H1 (cell line): ENCODE measurements around the gene UBE2F. TPM values are rescaled to one million over a fixed set of nuclear protein-coding genes. Genes with fewer than 3 reads are reported as not detected.

Source experiments
- CTCF ChIA-PET: fragments of 300-600 bp; sonication (Branson Sonifier 250); formaldehyde crosslinking; loops from one replicate; lab custom pipeline; 2021; ENCODE audit not compliant: partially characterized antibody; lab: Charles Lee
- POLR2A ChIA-PET: fragments of 300-600 bp; sonication (Branson Sonifier 250); formaldehyde crosslinking; loops from one replicate; lab custom pipeline; 2021; ENCODE audit warnings: inconsistent platforms; ENCODE audit not compliant: partially characterized antibody; lab: Charles Lee
- DNase-seq, 2 experiments: peaks; one replicate each; pipeline versions ENCODE4 v3.0.0 to v3.0.0-alpha.2; 2010 to 2022; ENCODE audit warnings: low spot score in 2 of 2, low read depth in 1 of 2, mixed read lengths in 1 of 2
- FAIRE-seq: peaks from 2 replicates; lab custom pipeline; 2011; peaks lifted over from hg19 to GRCh38; lab: Jason Lieb, UNC
- H2AFZ ChIP-seq: 2 replicates; pipeline ENCODE4 v1.8.1; 2012; ENCODE audit warnings: low read length, inconsistent platforms
- H2AK5ac ChIP-seq: 2 replicates; pipeline ENCODE4 v1.6.1; 2013; ENCODE audit warnings: low read depth, low read length
- H2BK120ac ChIP-seq: replicated peaks from 2 replicates; pipeline ENCODE3; 2013; ENCODE audit warnings: low read depth, low read length, inconsistent platforms
- H2BK12ac ChIP-seq: 2 replicates; pipeline ENCODE4 v1.6.1; 2013; ENCODE audit warnings: low read depth, low read length
- H2BK15ac ChIP-seq: 2 replicates; pipeline ENCODE4 v1.6.1; 2013; ENCODE audit warnings: low read length
- H2BK20ac ChIP-seq: 2 replicates; pipeline ENCODE4 v1.6.1; 2013; ENCODE audit warnings: low read length
- H2BK5ac ChIP-seq: 2 replicates; pipeline ENCODE4 v1.6.1; 2013; ENCODE audit warnings: low read depth, low read length
- H3K14ac ChIP-seq: 2 replicates; pipeline ENCODE4 v1.6.1; 2013; ENCODE audit warnings: inconsistent platforms; ENCODE audit not compliant: insufficient read length
- H3K18ac ChIP-seq: 2 replicates; pipeline ENCODE4 v1.6.1; 2013; ENCODE audit warnings: low read length; ENCODE audit errors: extremely low read depth
- H3K23ac ChIP-seq: 2 replicates; pipeline ENCODE4 v1.6.1; 2013; ENCODE audit warnings: inconsistent platforms; ENCODE audit not compliant: insufficient read length
- H3K23me2 ChIP-seq: 2 replicates; pipeline ENCODE4 v1.6.1; 2013; ENCODE audit warnings: low read depth, low read length
- H3K27ac ChIP-seq: 2 replicates; pipeline ENCODE4 v1.6.1; 2011; ENCODE audit warnings: low read depth, low read length, inconsistent platforms
- H3K27me3 ChIP-seq, 4 experiments: replicated peaks in 1 of 4; 1 replicate in 1 of 4; 2 replicates in 3 of 4; pipeline versions ENCODE4 v1.6.1 to v1.8.1; 2011 to 2013; ENCODE audit warnings: low read length in 3 of 4, mild to moderate bottlenecking in 3 of 4, inconsistent platforms in 2 of 4, mixed read lengths in 2 of 4, moderate library complexity in 1 of 4; ENCODE audit not compliant: control insufficient read depth in 3 of 4, insufficient read depth in 3 of 4; ENCODE audit errors: extremely low read depth in 1 of 4
- H3K36me3 ChIP-seq, 4 experiments: 2 replicates each; pipeline versions ENCODE4 v1.6.1 to v1.8.1; 2011 to 2013; ENCODE audit warnings: mild to moderate bottlenecking in 4 of 4, low read length in 3 of 4, moderate library complexity in 2 of 4, control low read depth in 1 of 4, inconsistent platforms in 1 of 4; ENCODE audit not compliant: insufficient read depth in 4 of 4, control insufficient read depth in 2 of 4
- H3K4ac ChIP-seq: replicated peaks from 2 replicates; pipeline ENCODE3; 2013; ENCODE audit warnings: low read length, low read depth, mixed read lengths, inconsistent platforms; ENCODE audit not compliant: insufficient read length
- H3K4me1 ChIP-seq, 4 experiments: replicated peaks in 1 of 4; 1 replicate in 1 of 4; 2 replicates in 3 of 4; pipeline versions ENCODE4 v1.6.1 to v1.8.1; 2011 to 2013; ENCODE audit warnings: low read length in 3 of 4, inconsistent platforms in 2 of 4, mixed read lengths in 1 of 4; ENCODE audit not compliant: insufficient read depth in 4 of 4, control insufficient read depth in 3 of 4
- H3K4me2 ChIP-seq, 2 experiments: 2 replicates each; pipeline versions ENCODE4 v1.6.1 to v1.8.1; 2011 to 2013; ENCODE audit warnings: low read depth in 2 of 2, low read length in 2 of 2, control low read depth in 1 of 2, inconsistent platforms in 1 of 2, mild to moderate bottlenecking in 1 of 2; ENCODE audit not compliant: insufficient read depth in 1 of 2
- H3K4me3 ChIP-seq, 4 experiments: fragments of 200-600, 300-600 bp in 1 of 4; sonication (generic), shearing (Covaris generic), sonication (Bioruptor Twin) in 1 of 4; 2 replicates each; pipeline versions ENCODE4 v1.5.1 to v1.8.1; 2011 to 2016; ENCODE audit warnings: low read length in 4 of 4, low read depth in 3 of 4, control low read depth in 2 of 4, inconsistent platforms in 2 of 4, mild to moderate bottlenecking in 2 of 4, mixed read lengths in 1 of 4, moderate library complexity in 1 of 4; ENCODE audit not compliant: insufficient read depth in 2 of 4; ENCODE audit errors: extremely low read depth in 1 of 4
- H3K56ac ChIP-seq: replicated peaks from 2 replicates; pipeline ENCODE3; 2013; ENCODE audit warnings: low read depth, mild to moderate bottlenecking, mixed read lengths, low read length, inconsistent platforms; ENCODE audit not compliant: insufficient read length
- H3K79me1 ChIP-seq: 2 replicates; pipeline ENCODE4 v1.6.1; 2013; ENCODE audit warnings: low read depth, low read length, control low read depth
- H3K79me2 ChIP-seq, 2 experiments: 2 replicates each; pipeline versions ENCODE4 v1.6.1 to v1.8.1; 2012 to 2013; ENCODE audit warnings: low read length in 2 of 2, mild to moderate bottlenecking in 2 of 2, inconsistent platforms in 1 of 2; ENCODE audit not compliant: insufficient read depth in 2 of 2, control insufficient read depth in 1 of 2
- H3K9ac ChIP-seq, 4 experiments: replicated peaks in 1 of 4; 1 replicate in 1 of 4; 2 replicates in 3 of 4; pipeline versions ENCODE4 v1.6.1 to v1.8.1; 2011 to 2013; ENCODE audit warnings: low read depth in 3 of 4, low read length in 3 of 4, control low read depth in 2 of 4, mild to moderate bottlenecking in 2 of 4, moderate library complexity in 2 of 4, inconsistent platforms in 1 of 4; ENCODE audit errors: extremely low read depth in 1 of 4
- H3K9me3 ChIP-seq, 2 experiments: 2 replicates each; pipeline versions ENCODE4 v1.6.1 to v1.8.1; 2012 to 2013; ENCODE audit warnings: mild to moderate bottlenecking in 2 of 2, moderate library complexity in 2 of 2, control low read depth in 1 of 2, inconsistent platforms in 1 of 2, low read depth in 1 of 2, low read length in 1 of 2, mixed read lengths in 1 of 2; ENCODE audit not compliant: insufficient read depth in 2 of 2
- H4K20me1 ChIP-seq, 2 experiments: replicated peaks in 1 of 2; 2 replicates each; pipeline versions ENCODE3 to v1.8.1; 2011 to 2013; ENCODE audit warnings: inconsistent platforms in 2 of 2, low read length in 2 of 2, mild to moderate bottlenecking in 1 of 2; ENCODE audit not compliant: insufficient read depth in 2 of 2, control insufficient read depth in 1 of 2
- H4K5ac ChIP-seq: 2 replicates; pipeline ENCODE4 v1.6.1; 2013; ENCODE audit warnings: low read length, low read depth, mixed read lengths, inconsistent platforms; ENCODE audit not compliant: insufficient read length
- H4K8ac ChIP-seq: 2 replicates; pipeline ENCODE4 v1.8.0; 2013; ENCODE audit warnings: mild to moderate bottlenecking, moderate library complexity, low read length, inconsistent platforms; ENCODE audit not compliant: insufficient read depth; ENCODE audit errors: extremely low read depth
- H4K91ac ChIP-seq: replicated peaks from 2 replicates; pipeline ENCODE3; 2013; ENCODE audit warnings: low read length, mixed read lengths, inconsistent platforms; ENCODE audit not compliant: insufficient read length
- EP300 ChIP-seq, 2 experiments: IDR thresholded peaks; 1 replicate in 1 of 2; 2 replicates in 1 of 2; pipeline ENCODE4 v1.6.1; 2011 to 2012; ENCODE audit warnings: low read depth in 2 of 2, low read length in 2 of 2, mild to moderate bottlenecking in 2 of 2, borderline replicate concordance in 1 of 2, inconsistent platforms in 1 of 2, moderate library complexity in 1 of 2
- JUN ChIP-seq: IDR thresholded peaks from 2 replicates; pipeline ENCODE4 v1.6.1; 2011; ENCODE audit warnings: low read depth, mild to moderate bottlenecking, improper control_type of control experiment, low read length
- KDM1A ChIP-seq: fragments of 200-600, 300-600 bp; sonication (generic); IDR thresholded peaks from 2 replicates; pipeline ENCODE4 v1.7.1; 2016; ENCODE audit warnings: mild to moderate bottlenecking, low read length, borderline replicate concordance
- MAFK ChIP-seq: IDR thresholded peaks from 2 replicates; pipeline ENCODE4 v1.6.1; 2012; ENCODE audit warnings: low read depth, mild to moderate bottlenecking, improper control_type of control experiment, low read length
- POLR2A ChIP-seq, 2 experiments: IDR thresholded peaks; 1 replicate in 1 of 2; 2 replicates in 1 of 2; pipeline ENCODE4 v1.6.1; 2011; ENCODE audit warnings: low read depth in 2 of 2, low read length in 2 of 2, mild to moderate bottlenecking in 2 of 2; ENCODE audit errors: control extremely low read depth in 1 of 2
- WGBS, 2 experiments: shearing (Covaris generic) in 1 of 2; methylation state at CpG; one replicate each; pipeline versions ENCODE4 v1.1.6 to v1.1.7; 2013 to 2015; ENCODE audit warnings: low lambda C conversion rate in 2 of 2, mixed read lengths in 2 of 2, inconsistent platforms in 1 of 2, low coverage in 1 of 2, missing lambda C conversion rate in 1 of 2; ENCODE audit not compliant: insufficient replicate concordance in 2 of 2, insufficient coverage in 1 of 2, insufficient read length in 1 of 2; ENCODE audit errors: extremely low coverage in 1 of 2, missing lambda C conversion rate in 1 of 2; 5-methylcytosine and 5-hydroxymethylcytosine counted together
- polyA plus RNA-seq, 7 experiments: library from polyadenylated mRNA; depleted of rRNA in 3 of 7; stranded (reverse) in 5 of 7; unstranded in 2 of 7; fragments of >200 nt in 5 of 7; fragments of 200-250 nt in 2 of 7; gene quantifications; 1 replicate in 5 of 7; 2 replicates in 1 of 7; 4 replicates in 1 of 7; pipeline versions ENCODE4 v1.2.1 to v1.2.3, GENCODE V29; 2011 to 2013; ENCODE audit warnings: missing spikeins in 2 of 7, mixed read lengths in 2 of 7
- total RNA-seq: library from RNA; stranded (reverse); fragmentation: NEBNext Ultra II Directional; extraction: Animal tissue kit (Norgen Biotek cat#: 25700); gene quantifications from 2 replicates; pipeline ENCODE4 v1.2.1, GENCODE V29; 2021

Gene UBE2F
- total and polyA plus RNA-seq, 2 of the 8 experiments (the other 6 are each of a cell fraction or from before 2014, with no cell fraction given): 43.3 to 59.8 TPM

DNA sequence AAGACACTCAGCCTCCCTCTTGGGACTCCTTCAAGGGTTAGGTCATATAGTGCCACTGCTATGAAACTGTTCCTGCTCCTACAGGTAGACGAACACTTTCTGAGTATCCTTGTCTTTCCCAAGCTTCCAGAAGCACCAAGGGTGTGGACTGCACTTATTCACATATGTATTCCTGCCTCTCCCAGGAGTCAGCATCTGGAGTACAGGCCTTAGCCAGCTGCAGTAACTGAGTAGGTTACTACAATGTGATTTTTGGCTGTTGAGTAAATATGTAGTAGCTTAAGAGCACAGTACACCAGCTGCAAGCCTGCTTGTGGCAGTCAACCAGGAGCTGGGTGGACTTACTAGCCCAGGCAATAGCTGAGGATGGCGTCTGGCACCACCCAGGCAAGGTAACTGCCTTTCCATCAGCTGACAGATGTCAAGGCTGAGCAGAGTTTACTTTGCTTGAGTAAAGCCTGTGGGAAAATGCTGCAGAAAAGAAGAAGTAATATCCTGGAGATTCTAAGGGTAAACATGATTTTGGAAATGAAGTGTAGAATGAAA lies 80.0 kb downstream of the UBE2F start:
- no peaks in the 10 kb centered on the region for H3K27me3 ChIP-seq
- H3K79me2 ChIP-seq: no peaks in the 10 kb centered on the region
- H4K5ac ChIP-seq: no peak overlapping the region
- H2BK5ac ChIP-seq: no peak overlapping the region
- peaks cover 3 to 4% of the 10 kb centered on the region in 2 experiments; a peak in 3 of 4 replicates for H3K9me3 ChIP-seq
- H3K4me3 ChIP-seq: no peak overlapping the region
- no peak overlapping the region for H3K18ac ChIP-seq
- no peaks in the 10 kb centered on the region for H3K23me2 ChIP-seq
- H3K27ac ChIP-seq: no peak overlapping the region
- no peak for DNase-seq
- H3K79me1 ChIP-seq: no peaks in the 10 kb centered on the region
- WGBS, 2 experiments: 77% methylated on average over 2 of the region's 2 CpGs; no CpG with 5 or more reads in 1 of the 2 experiments
- H3K23ac ChIP-seq: no peak overlapping the region
- no peak for FAIRE-seq
- CTCF ChIA-PET: no interaction called here
- no peak overlapping the region for H2BK20ac ChIP-seq
- TF ChIP-seq POLR2A (IDR thresholded peaks at IDR 0.05; ENCODE audit: control extremely low read depth in 1 of 2, low read depth in 2 of 2, low read length in 2 of 2): no peak
- no peak for TF ChIP-seq JUN
- no peak for TF ChIP-seq MAFK
- TF ChIP-seq EP300 (IDR thresholded peaks at IDR 0.05; ENCODE audit: borderline replicate concordance in 1 of 2, low read depth in 2 of 2, low read length in 2 of 2): no peak
- no peak for TF ChIP-seq KDM1A
- POLR2A ChIA-PET: no interaction called here
- H2BK120ac ChIP-seq: no peak overlapping the region
- no peak overlapping the region for H3K56ac ChIP-seq
- H3K4me1 ChIP-seq: no peaks in the 10 kb centered on the region
- no peak overlapping the region for H2AFZ ChIP-seq
- H4K20me1 ChIP-seq: no peaks in the 10 kb centered on the region
- no peak overlapping the region for H3K4ac ChIP-seq
- no peak overlapping the region for H2BK12ac ChIP-seq
- no peak overlapping the region for H4K8ac ChIP-seq
- no peak overlapping the region for H4K91ac ChIP-seq
- H3K36me3 ChIP-seq: peaks cover 0 to 6% (median 0%) of the 10 kb centered on the region in 4 experiments; a peak in 3 of 8 replicates
- H3K14ac ChIP-seq: no peak overlapping the region
- H3K4me2 ChIP-seq: no peak overlapping the region
- no peak overlapping the region for H3K9ac ChIP-seq
- no peak overlapping the region for H2BK15ac ChIP-seq
- H2AK5ac ChIP-seq: no peak overlapping the region
